ENCODE data around the gene TTC34. TPM values are rescaled to one million over a fixed set of nuclear protein-coding genes. Genes with fewer than 3 reads are reported as not detected.
"Not testable (repeated sequence)": the region's sequence is repeated elsewhere in the genome, so short reads cannot be mapped to it uniquely, and the experiment has no call there.

The TTC34 gene
- total RNA-seq, 1 donor from 2014 or later = 0.10 TPM

GRCh38 chr1:2755426-2755825 lies 46.1 kb downstream of the TTC34 start:
- not testable (repeated sequence) for DNase-seq

- DNase-seq = not testable (repeated sequence)
These were observed 46.9 kb downstream of the TTC34 start for GRCh38 chr1:2754597-2754996.

- not testable (repeated sequence) for DNase-seq
These were observed 49.0 kb downstream of the TTC34 start for GRCh38 chr1:2752503-2752902.

- DNase-seq = not testable (repeated sequence)
These were observed 49.6 kb downstream of the TTC34 start for GRCh38 chr1:2751866-2752265.

GRCh38 chr1:2750766-2751730 lies 50.4 kb downstream of the TTC34 start:
- not testable (repeated sequence) for DNase-seq

- not testable (repeated sequence) for DNase-seq
These were observed 51.3 kb downstream of the TTC34 start for GRCh38 chr1:2750041-2750680.

- not testable (repeated sequence) for DNase-seq
These were observed 52.9 kb downstream of the TTC34 start for GRCh38 chr1:2748626-2749025.

- not testable (repeated sequence) for DNase-seq
These were observed 106.7 kb downstream of the TTC34 start for GRCh38 chr1:2694796-2695195.

GRCh38 chr1:2690180-2690579 lies 111.3 kb downstream of the TTC34 start:
- not testable (repeated sequence) for DNase-seq

GRCh38 chr1:2688336-2688665 lies 113.2 kb downstream of the TTC34 start:
- not testable (repeated sequence) for DNase-seq

GRCh38 chr1:2687638-2688335 lies 113.7 kb downstream of the TTC34 start:
- DNase-seq = not testable (repeated sequence)

- not testable (repeated sequence) for DNase-seq
These were observed 114.3 kb downstream of the TTC34 start for GRCh38 chr1:2687174-2687591.

GRCh38 chr1:2686091-2686863 lies 115.2 kb downstream of the TTC34 start:
- not testable (repeated sequence) for DNase-seq

GRCh38 chr1:2685671-2686070 lies 115.8 kb downstream of the TTC34 start:
- not testable (repeated sequence) for DNase-seq

- not testable (repeated sequence) for DNase-seq
These were observed 116.6 kb downstream of the TTC34 start for GRCh38 chr1:2684878-2685277.

- not testable (repeated sequence) for DNase-seq
These were observed 117.5 kb downstream of the TTC34 start for GRCh38 chr1:2684000-2684399.

GRCh38 chr1:2683321-2683741 lies 118.2 kb downstream of the TTC34 start:
- not testable (repeated sequence) for DNase-seq

GRCh38 chr1:2682879-2683278 lies 118.6 kb downstream of the TTC34 start:
- not testable (repeated sequence) for DNase-seq

GRCh38 chr1:2676726-2677125 lies 124.8 kb downstream of the TTC34 start:
- not testable (repeated sequence) for DNase-seq

GRCh38 chr1:2671656-2672055 lies 129.8 kb downstream of the TTC34 start:
- DNase-seq = not testable (repeated sequence)

- not testable (repeated sequence) for DNase-seq
These were observed 141.7 kb downstream of the TTC34 start for GRCh38 chr1:2659806-2660205.

GRCh38 chr1:2657909-2658308 lies 143.6 kb downstream of the TTC34 start:
- DNase-seq = not testable (repeated sequence)

Data from tongue (tissue), 2 donors.